RWPE2 (cell line): ENCODE results near the gene USP35.

Experiments used
- ATAC-seq: fragments of 200-7000 bp; cut with Tn5 transposase; 3 replicates; pipeline ENCODE4 v1.9.1; 2021; ENCODE audit warnings: low read depth
- DNase-seq: peaks from one replicate; pipeline ENCODE4 v3.0.0-alpha.2; 2020; ENCODE audit warnings: low spot score
- H3K27ac ChIP-seq: fragments of 450-650 bp; 2 replicates; pipeline ENCODE4 v1.5.1; 2017; ENCODE audit warnings: mild to moderate bottlenecking; ENCODE audit not compliant: poor library complexity, severe bottlenecking
- H3K27me3 ChIP-seq: fragments of 250-450 bp; sonication (Bioruptor Pico); 2 replicates; pipeline ENCODE4 v1.5.1; 2021; ENCODE audit warnings: mild to moderate bottlenecking, moderate library complexity; ENCODE audit not compliant: insufficient read depth, poor library complexity, severe bottlenecking
- H3K36me3 ChIP-seq: fragments of 250-450 bp; sonication (Bioruptor Pico); 2 replicates; pipeline ENCODE4 v1.5.1; 2020; ENCODE audit warnings: low read depth, mild to moderate bottlenecking, moderate library complexity
- H3K4me1 ChIP-seq: fragments of 250-450 bp; sonication (Bioruptor Pico); 2 replicates; pipeline ENCODE4 v1.5.1; 2021; ENCODE audit warnings: mild to moderate bottlenecking, moderate library complexity; ENCODE audit not compliant: insufficient read depth, poor library complexity, severe bottlenecking
- H3K4me3 ChIP-seq: fragments of 250-450 bp; sonication (Bioruptor Pico); 2 replicates; pipeline ENCODE4 v1.5.1; 2021; ENCODE audit warnings: mild to moderate bottlenecking, moderate library complexity; ENCODE audit not compliant: severe bottlenecking
- H3K9me3 ChIP-seq: fragments of 250-450 bp; sonication (Bioruptor Pico); 2 replicates; pipeline ENCODE4 v1.5.1; 2021; ENCODE audit warnings: mild to moderate bottlenecking, moderate library complexity; ENCODE audit not compliant: severe bottlenecking
- CTCF ChIP-seq: fragments of 450-650 bp; IDR thresholded peaks from one replicate; pipeline ENCODE4 v1.5.1; 2017; ENCODE audit warnings: mild to moderate bottlenecking, moderate library complexity; ENCODE audit not compliant: poor library complexity, severe bottlenecking

The USP35 gene

GRCh38 chr11:78213526-78214330 is 25.0 kb downstream of the USP35 start:
- Histone ChIP-seq H3K27me3 (no peaks in the 10 kb centered on the region), H3K9me3 (no peaks in the 10 kb centered on the region), H3K4me1 (no peaks in the 10 kb centered on the region), H3K4me3 (no peak overlapping the region), H3K36me3 (no peaks in the 10 kb centered on the region), H3K27ac (no peak overlapping the region)
- TF ChIP-seq CTCF, result no peak
- ATAC-seq (no peak), DNase-seq (no peak)

GRCh38 chr11:78214331-78215194 is 25.8 kb downstream of the USP35 start:
- no peak for TF ChIP-seq CTCF
- H3K4me1 ChIP-seq, result no peaks in the 10 kb centered on the region

GRCh38 chr11:78216021-78216420 is 27.3 kb downstream of the USP35 start:
- Histone ChIP-seq H3K27ac (no peak overlapping the region), H3K9me3 (no peaks in the 10 kb centered on the region), H3K4me1 (no peaks in the 10 kb centered on the region), H3K27me3 (no peaks in the 10 kb centered on the region), H3K4me3 (no peak overlapping the region), H3K36me3 (no peaks in the 10 kb centered on the region)
- ATAC-seq (no peak), DNase-seq (no peak)
- no peak for TF ChIP-seq CTCF

More at GRCh38 chr11:78214331-78215194, 25.8 kb downstream of the USP35 start:
- DNase-seq (no peak), ATAC-seq (no peak)
- Histone ChIP-seq H3K36me3 (no peaks in the 10 kb centered on the region), H3K4me3 (no peak overlapping the region), H3K9me3 (no peaks in the 10 kb centered on the region), H3K27ac (no peak overlapping the region), H3K27me3 (no peaks in the 10 kb centered on the region)

GRCh38 chr11:78216571-78217287 is 28.0 kb downstream of the USP35 start:
- no peak for TF ChIP-seq CTCF
- ATAC-seq (peak; percentile 65), DNase-seq (no peak)
- H3K36me3 ChIP-seq, result no peaks in the 10 kb centered on the region
- no peaks in the 10 kb centered on the region for H3K4me1 ChIP-seq
- H3K27me3 ChIP-seq, result no peaks in the 10 kb centered on the region
- H3K27ac ChIP-seq, result no peak overlapping the region
- no peaks in the 10 kb centered on the region for H3K9me3 ChIP-seq
- no peak overlapping the region for H3K4me3 ChIP-seq
